SU-DHL-6 (cell line): ENCODE measurements around the gene HECW1.

Experiments used
- H2AFZ ChIP-seq: fragments of 200-600 bp; sonication (generic); 2 replicates; pipeline ENCODE4 v1.6.1; 2014; ENCODE audit warnings: low read depth, mild to moderate bottlenecking, moderate library complexity, mixed read lengths, antibody characterized with exemption, low read length; ENCODE audit not compliant: severe bottlenecking
- H3F3A ChIP-seq: fragments of 200-600 bp; shearing (Covaris generic); 2 replicates; pipeline ENCODE4 v1.6.0; 2016; ENCODE audit warnings: antibody characterized with exemption, mild to moderate bottlenecking; ENCODE audit not compliant: insufficient read depth
- H3K27ac ChIP-seq: fragments of 200-600 bp; sonication (generic); 2 replicates; pipeline ENCODE4 v1.5.1; 2016; ENCODE audit warnings: low read depth, mild to moderate bottlenecking, low read length, moderate library complexity, mixed read lengths
- H3K27me3 ChIP-seq: fragments of 200-600 bp; sonication (generic), shearing (Covaris generic); 2 replicates; pipeline ENCODE4 v1.6.0; 2014; ENCODE audit warnings: mild to moderate bottlenecking, low read length
- H3K36me3 ChIP-seq: fragments of 200-600 bp; sonication (generic); 2 replicates; pipeline ENCODE4 v1.6.1; 2014; ENCODE audit warnings: mild to moderate bottlenecking, low read length, mixed read lengths
- H3K4me2 ChIP-seq: fragments of 300-600, 200-600 bp; shearing (Covaris generic), sonication (generic); 2 replicates; pipeline ENCODE4 v1.6.0; 2014; ENCODE audit warnings: low read length, low read depth, mild to moderate bottlenecking; ENCODE audit not compliant: poor library complexity, severe bottlenecking
- H3K4me3 ChIP-seq: fragments of 200-600 bp; sonication (generic); 2 replicates; pipeline ENCODE4 v1.5.1; 2014; ENCODE audit warnings: antibody characterized with exemption, low read length, mild to moderate bottlenecking, mixed read lengths; ENCODE audit not compliant: insufficient read depth, poor library complexity, severe bottlenecking
- H3K79me2 ChIP-seq: fragments of 200-600 bp; sonication (generic); 2 replicates; pipeline ENCODE4 v1.6.1; 2014; ENCODE audit warnings: mild to moderate bottlenecking, low read length, moderate library complexity; ENCODE audit not compliant: insufficient read depth
- H3K9ac ChIP-seq: fragments of 200-600 bp; sonication (generic); 2 replicates; pipeline ENCODE4 v1.7.0; 2014; ENCODE audit warnings: mild to moderate bottlenecking, low read length
- H3K9me2 ChIP-seq: fragments of 200-600 bp; sonication (generic); replicated peaks from 2 replicates; pipeline ENCODE4 v1.6.1; 2014; ENCODE audit warnings: low read length; ENCODE audit not compliant: insufficient read depth
- H3K9me3 ChIP-seq: fragments of 200-600 bp; sonication (generic); 2 replicates; pipeline ENCODE4 v1.6.1; 2014; ENCODE audit warnings: low read length, mixed read lengths; ENCODE audit not compliant: insufficient read depth
- H4K20me1 ChIP-seq: fragments of 200-600 bp; sonication (generic); 2 replicates; pipeline ENCODE4 v1.6.1; 2014; ENCODE audit warnings: low read depth, mild to moderate bottlenecking, antibody characterized with exemption, low read length, moderate library complexity, mixed read lengths
- EZH2phosphoT487 ChIP-seq: fragments of 200-600 bp; sonication (generic), shearing (Covaris generic); conservative IDR thresholded peaks from 2 replicates; pipeline ENCODE4 v1.6.1; 2018; ENCODE audit warnings: mild to moderate bottlenecking, antibody characterized with exemption, low read length, moderate library complexity, mixed read lengths
- TF ChIP-seq, protein P1 (sequence below): fragments of 200-600 bp; sonication (generic); IDR thresholded peaks from one replicate; pipeline ENCODE4 v1.5.1; 2017; ENCODE audit warnings: antibody characterized with exemption, mild to moderate bottlenecking, low read length, moderate library complexity; ENCODE audit not compliant: insufficient read depth, poor library complexity, severe bottlenecking

Gene HECW1

GRCh38 chr7:43456200-43456599 lies 343.8 kb downstream of the HECW1 start:
- H3K79me2 ChIP-seq = no peaks in the 10 kb centered on the region
- no peak overlapping the region for H3K9ac ChIP-seq
- H4K20me1 ChIP-seq = no peaks in the 10 kb centered on the region
- no peak overlapping the region for H2AFZ ChIP-seq
- no peaks in the 10 kb centered on the region for H3K36me3 ChIP-seq
- no peak overlapping the region for H3K4me2 ChIP-seq
- no peak for TF ChIP-seq EZH2phosphoT487
- H3K4me3 ChIP-seq = no peak overlapping the region
- H3K9me2 ChIP-seq = no peaks in the 10 kb centered on the region
- H3K9me3 ChIP-seq = no peaks in the 10 kb centered on the region
- H3K27me3 ChIP-seq = no peaks in the 10 kb centered on the region
- no peak overlapping the region for H3K27ac ChIP-seq
- H3F3A ChIP-seq = no peaks in the 10 kb centered on the region

GRCh38 chr7:43458330-43459018 lies 346.0 kb downstream of the HECW1 start:
- Histone ChIP-seq H3K4me2 (no peak overlapping the region), H4K20me1 (no peaks in the 10 kb centered on the region), H3K27ac (no peak overlapping the region), H3K9me2 (no peaks in the 10 kb centered on the region), H2AFZ (no peak overlapping the region), H3K4me3 (no peak overlapping the region), H3K79me2 (no peaks in the 10 kb centered on the region), H3F3A (no peaks in the 10 kb centered on the region), H3K27me3 (no peaks in the 10 kb centered on the region), H3K36me3 (no peaks in the 10 kb centered on the region), H3K9me3 (no peaks in the 10 kb centered on the region), H3K9ac (no peak overlapping the region)
- TF ChIP-seq EZH2phosphoT487 = no peak
- TF ChIP-seq, protein P1, sequence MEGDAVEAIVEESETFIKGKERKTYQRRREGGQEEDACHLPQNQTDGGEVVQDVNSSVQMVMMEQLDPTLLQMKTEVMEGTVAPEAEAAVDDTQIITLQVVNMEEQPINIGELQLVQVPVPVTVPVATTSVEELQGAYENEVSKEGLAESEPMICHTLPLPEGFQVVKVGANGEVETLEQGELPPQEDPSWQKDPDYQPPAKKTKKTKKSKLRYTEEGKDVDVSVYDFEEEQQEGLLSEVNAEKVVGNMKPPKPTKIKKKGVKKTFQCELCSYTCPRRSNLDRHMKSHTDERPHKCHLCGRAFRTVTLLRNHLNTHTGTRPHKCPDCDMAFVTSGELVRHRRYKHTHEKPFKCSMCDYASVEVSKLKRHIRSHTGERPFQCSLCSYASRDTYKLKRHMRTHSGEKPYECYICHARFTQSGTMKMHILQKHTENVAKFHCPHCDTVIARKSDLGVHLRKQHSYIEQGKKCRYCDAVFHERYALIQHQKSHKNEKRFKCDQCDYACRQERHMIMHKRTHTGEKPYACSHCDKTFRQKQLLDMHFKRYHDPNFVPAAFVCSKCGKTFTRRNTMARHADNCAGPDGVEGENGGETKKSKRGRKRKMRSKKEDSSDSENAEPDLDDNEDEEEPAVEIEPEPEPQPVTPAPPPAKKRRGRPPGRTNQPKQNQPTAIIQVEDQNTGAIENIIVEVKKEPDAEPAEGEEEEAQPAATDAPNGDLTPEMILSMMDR = no peak

DNA sequence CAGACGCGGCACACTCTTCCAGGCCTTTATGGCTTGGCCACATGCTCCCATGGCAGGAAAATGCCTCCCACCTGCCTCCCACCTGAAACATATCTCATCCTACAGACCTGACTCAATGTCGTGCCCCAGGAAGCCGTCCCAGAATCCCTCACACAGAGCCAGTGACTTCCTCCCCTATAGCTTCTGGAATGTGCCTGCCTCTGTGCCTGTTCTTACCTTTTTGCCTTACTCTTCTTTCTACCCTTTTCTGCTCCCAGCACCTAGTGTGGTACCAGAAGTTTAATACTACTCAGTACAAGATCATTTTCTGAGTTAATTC lies 346.5 kb downstream of the HECW1 start:
- no peak overlapping the region for H3K27ac ChIP-seq
- H3F3A ChIP-seq = no peaks in the 10 kb centered on the region
- H4K20me1 ChIP-seq = no peaks in the 10 kb centered on the region
- no peaks in the 10 kb centered on the region for H3K9me2 ChIP-seq
- H3K4me3 ChIP-seq = no peak overlapping the region
- H2AFZ ChIP-seq = no peak overlapping the region
- no peak for TF ChIP-seq EZH2phosphoT487
- TF ChIP-seq, protein P1 = no peak
- H3K9me3 ChIP-seq = no peaks in the 10 kb centered on the region
- H3K27me3 ChIP-seq = no peaks in the 10 kb centered on the region
- no peaks in the 10 kb centered on the region for H3K36me3 ChIP-seq
- H3K4me2 ChIP-seq = no peak overlapping the region
- no peaks in the 10 kb centered on the region for H3K79me2 ChIP-seq
- no peak overlapping the region for H3K9ac ChIP-seq

DNA sequence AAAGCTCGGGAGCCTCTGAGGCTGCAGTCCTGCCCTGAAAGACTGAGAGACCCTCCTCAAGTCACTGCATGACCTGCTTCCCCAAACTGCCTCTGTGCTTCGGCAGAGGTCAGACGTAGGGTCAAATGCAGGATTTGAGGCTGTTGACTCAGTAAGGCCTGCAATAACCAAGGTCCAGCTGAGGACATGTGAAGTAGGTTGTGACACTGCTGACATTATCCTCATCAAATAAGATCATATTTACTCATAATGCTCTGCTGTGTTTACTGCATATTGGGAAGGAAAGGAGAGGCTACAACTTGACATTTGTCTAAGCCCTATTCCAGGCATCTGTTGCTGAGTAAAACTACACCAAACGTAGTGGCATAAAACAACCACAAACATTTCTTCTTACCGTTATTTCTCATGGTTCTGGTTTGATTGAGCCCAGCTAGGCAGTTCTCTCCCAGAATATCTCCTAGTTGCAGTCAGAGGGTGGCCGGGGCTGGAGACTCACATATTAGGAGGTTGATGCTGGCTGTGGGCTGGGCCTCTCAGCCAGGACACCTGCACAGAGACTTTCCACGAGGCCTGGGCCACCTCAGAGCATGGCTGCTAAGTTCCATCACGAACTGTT lies 348.4 kb downstream of the HECW1 start:
- Histone ChIP-seq H3F3A (no peaks in the 10 kb centered on the region), H3K4me3 (no peak overlapping the region), H3K79me2 (no peaks in the 10 kb centered on the region), H3K9me3 (no peaks in the 10 kb centered on the region), H3K36me3 (no peaks in the 10 kb centered on the region), H3K4me2 (no peak overlapping the region), H2AFZ (no peak overlapping the region), H3K27me3 (no peaks in the 10 kb centered on the region), H3K9ac (no peak overlapping the region), H3K9me2 (no peaks in the 10 kb centered on the region), H3K27ac (no peak overlapping the region), H4K20me1 (no peaks in the 10 kb centered on the region)
- TF ChIP-seq, protein P1 = no peak
- TF ChIP-seq EZH2phosphoT487 = no peak
